Caco-2 (cell line): ENCODE data around the gene ORAI3. TPM values are rescaled to one million over a fixed set of nuclear protein-coding genes. Genes with fewer than 3 reads are reported as not detected.

Experiments used
- BruUV-seq: library from RNA; stranded (reverse); fragments of 400-500 nt; replicated peaks from 2 replicates; lab custom pipeline; 2021; lab: Mats Ljungman, UMichigan
- CTCF ChIA-PET: fragments of 300-600 bp; sonication (Branson Sonifier 250); formaldehyde crosslinking; loops from one replicate; lab custom pipeline; 2022; ENCODE audit warnings: antibody characterized with exemption; lab: Charles Lee
- POLR2A ChIA-PET: fragments of 300-600 bp; sonication (Branson Sonifier 250); formaldehyde crosslinking; loops from one replicate; lab custom pipeline; 2022; ENCODE audit warnings: antibody characterized with exemption; lab: Charles Lee
- DNase-seq, 2 experiments: peaks; one replicate each; pipeline versions ENCODE4 v3.0.0 to v3.0.0-alpha.2; 2020 to 2022
- H3K27me3 ChIP-seq: replicated peaks from 2 replicates; pipeline ENCODE4 v1.6.0; 2011; ENCODE audit warnings: low read length; ENCODE audit not compliant: control insufficient read depth, insufficient read depth
- H3K36me3 ChIP-seq: 2 replicates; pipeline ENCODE4 v1.5.1; 2011; ENCODE audit warnings: low read length; ENCODE audit not compliant: control insufficient read depth, insufficient read depth
- H3K4me1 ChIP-seq: fragments of 250-450 bp; sonication (Bioruptor Pico); 2 replicates; pipeline ENCODE4 v1.5.1; 2020; ENCODE audit warnings: mild to moderate bottlenecking
- H3K4me3 ChIP-seq: 2 replicates; pipeline ENCODE4 v1.5.1; 2011; ENCODE audit warnings: low read depth, mild to moderate bottlenecking, control low read depth, low read length
- H3K9me3 ChIP-seq: fragments of 250-450 bp; sonication (Bioruptor Pico); 2 replicates; pipeline ENCODE4 v1.5.1; 2020; ENCODE audit warnings: mild to moderate bottlenecking, moderate library complexity
- H3K27ac Mint-ChIP-seq: one replicate; pipeline ENCODE4 v1.8.0; 2022; ENCODE audit warnings: mixed read lengths; ENCODE audit not compliant: unreplicated experiment
- H3K27me3 Mint-ChIP-seq: one replicate; pipeline ENCODE4 v1.8.0; 2022; ENCODE audit warnings: mixed read lengths; ENCODE audit not compliant: insufficient read depth, unreplicated experiment
- H3K36me3 Mint-ChIP-seq: one replicate; pipeline ENCODE4 v1.8.0; 2022; ENCODE audit warnings: mild to moderate bottlenecking, mixed read lengths; ENCODE audit not compliant: insufficient read depth, unreplicated experiment
- H3K4me1 Mint-ChIP-seq: one replicate; pipeline ENCODE4 v1.8.0; 2022; ENCODE audit warnings: low read depth, mixed read lengths; ENCODE audit not compliant: unreplicated experiment
- H3K4me3 Mint-ChIP-seq: one replicate; pipeline ENCODE4 v1.8.0; 2022; ENCODE audit warnings: mild to moderate bottlenecking, moderate library complexity, mixed read lengths; ENCODE audit not compliant: unreplicated experiment
- H3K9me3 Mint-ChIP-seq: one replicate; pipeline ENCODE4 v1.8.0; 2022; ENCODE audit warnings: mixed read lengths; ENCODE audit not compliant: unreplicated experiment
- CTCF ChIP-seq, 2 experiments: fragments of 200-600 bp in 1 of 2; IDR thresholded peaks; 1 replicate in 1 of 2; 2 replicates in 1 of 2; pipeline versions ENCODE4 v1.5.1 to v1.8.0; 2011 to 2022; ENCODE audit warnings: antibody characterized with exemption in 1 of 2, control low read depth in 1 of 2, inconsistent platforms in 1 of 2, low read depth in 1 of 2, low read length in 1 of 2, mild to moderate bottlenecking in 1 of 2, moderate library complexity in 1 of 2; ENCODE audit not compliant: insufficient read depth in 1 of 2, severe bottlenecking in 1 of 2, unreplicated experiment in 1 of 2
- intact Hi-C: fragments of 100-400 bp; cut with micrococcal nuclease; formaldehyde crosslinking; loops from one replicate; pipeline ENCODE4 v1.10.0; 2022; ENCODE audit not compliant: unreplicated experiment
- total RNA-seq: library from RNA; stranded (reverse); gene quantifications from 2 replicates; pipeline ENCODE4 v1.2.3, GENCODE V29; 2022

Gene ORAI3
- total RNA-seq, 1 experiment from 2014 or later = 4.7 TPM

- POLR2A ChIA-PET = interaction anchor here (1.1 kb wide), 1 partner anchor 120 kb away, joined by 3 read pairs; no protein-coding TSS in a partner anchor
- DNase-seq = no peak
- peak overlapping the region; percentile 83 for H3K4me3 Mint-ChIP-seq
- BruUV-seq = no TSS peak
- H3K4me1 ChIP-seq = peaks cover 24% of the 10 kb centered on the region
- H3K27ac Mint-ChIP-seq = no peak overlapping the region
- CTCF ChIA-PET = interaction anchor here (1.0 to 1.6 kb wide), 2 partner anchors 13 to 153 kb away, joined by 3 to 5 read pairs; partner anchors contain the start of gene HSD3B7
- no peaks in the 10 kb centered on the region for H3K36me3 Mint-ChIP-seq
- H3K36me3 ChIP-seq = no peaks in the 10 kb centered on the region
- no peak for TF ChIP-seq CTCF (IDR thresholded peaks at IDR 0.05; ENCODE audit: insufficient read depth in 1 of 2, low read depth in 1 of 2, low read length in 1 of 2, severe bottlenecking in 1 of 2, unreplicated experiment in 1 of 2)
- intact Hi-C loops = no loop called here
- no peak overlapping the region for H3K4me3 ChIP-seq
- no peaks in the 10 kb centered on the region for H3K27me3 Mint-ChIP-seq
- no peaks in the 10 kb centered on the region for H3K27me3 ChIP-seq
- H3K9me3 Mint-ChIP-seq = no peaks in the 10 kb centered on the region
- peaks cover 14% of the 10 kb centered on the region for H3K4me1 Mint-ChIP-seq
- H3K9me3 ChIP-seq = no peaks in the 10 kb centered on the region
Observed at GRCh38 chr16:30997725-30998711, 49.1 kb downstream of the ORAI3 start.

GRCh38 chr16:30998852-30999761 lies 50.2 kb downstream of the ORAI3 start:
- Histone ChIP-seq H3K36me3 (no peaks in the 10 kb centered on the region), H3K4me1 (peaks cover 24% of the 10 kb centered on the region), H3K4me3 (no peak overlapping the region), H3K27me3 (no peaks in the 10 kb centered on the region), H3K9me3 (no peaks in the 10 kb centered on the region)
- no TSS peak for BruUV-seq
- no peak overlapping the region for H3K4me3 Mint-ChIP-seq
- H3K36me3 Mint-ChIP-seq = no peaks in the 10 kb centered on the region
- CTCF ChIA-PET = interaction anchor here (0.8 to 1.0 kb wide), 2 partner anchors 14 to 155 kb away, joined by 3 to 4 read pairs; partner anchors contain the start of gene HSD3B7
- POLR2A ChIA-PET = no interaction called here
- no peaks in the 10 kb centered on the region for H3K27me3 Mint-ChIP-seq
- no peak for DNase-seq
- no peaks in the 10 kb centered on the region for H3K9me3 Mint-ChIP-seq
- peaks cover 14% of the 10 kb centered on the region for H3K4me1 Mint-ChIP-seq
- no peak overlapping the region for H3K27ac Mint-ChIP-seq
- no peak for TF ChIP-seq CTCF (IDR thresholded peaks at IDR 0.05; ENCODE audit: insufficient read depth in 1 of 2, low read depth in 1 of 2, low read length in 1 of 2, severe bottlenecking in 1 of 2, unreplicated experiment in 1 of 2)
- intact Hi-C loops = no loop called here
